GM18868 (cell line): ENCODE measurements around the gene SERPIND1.
A peak's percentile ranks its signal among the peaks of the same experiment; 100 is the strongest.
"Not testable (repeated sequence)": the region's sequence is repeated elsewhere in the genome, so short reads cannot be mapped to it uniquely, and the experiment has no call there.

Experiments used
- ATAC-seq: cut with Tn5 transposase; IDR thresholded peaks from one replicate; pipeline ENCODE4 v1.9.1; 2021; ENCODE audit warnings: mild to moderate bottlenecking, moderate library complexity; ENCODE audit not compliant: unreplicated experiment

Gene SERPIND1

GRCh38 chr22:20746431-20747189 lies 27.3 kb upstream of the SERPIND1 start:
- no peak for ATAC-seq

DNA sequence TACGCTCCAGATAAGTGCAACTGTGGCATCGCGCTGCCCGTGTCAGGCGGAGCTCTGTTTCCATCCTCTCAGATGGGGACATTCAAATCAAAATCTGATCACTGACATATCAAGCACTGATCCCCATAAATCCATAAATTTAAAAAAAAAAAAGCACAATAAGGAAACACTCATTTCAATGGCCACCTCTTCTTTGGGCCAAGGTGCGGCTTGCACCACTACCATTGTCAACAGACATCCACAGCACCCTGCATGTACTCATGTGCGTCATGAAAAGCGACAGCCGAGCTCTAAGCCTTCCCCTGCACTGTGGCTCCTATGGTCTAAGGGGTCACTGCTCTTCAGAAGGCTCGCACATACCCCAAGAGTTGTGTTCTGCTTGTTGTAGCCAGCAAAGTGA lies 26.7 kb upstream of the SERPIND1 start:
- no peak for ATAC-seq

- no peak for ATAC-seq
These were observed 25.8 kb upstream of the SERPIND1 start for GRCh38 chr22:20748082-20748481.

DNA sequence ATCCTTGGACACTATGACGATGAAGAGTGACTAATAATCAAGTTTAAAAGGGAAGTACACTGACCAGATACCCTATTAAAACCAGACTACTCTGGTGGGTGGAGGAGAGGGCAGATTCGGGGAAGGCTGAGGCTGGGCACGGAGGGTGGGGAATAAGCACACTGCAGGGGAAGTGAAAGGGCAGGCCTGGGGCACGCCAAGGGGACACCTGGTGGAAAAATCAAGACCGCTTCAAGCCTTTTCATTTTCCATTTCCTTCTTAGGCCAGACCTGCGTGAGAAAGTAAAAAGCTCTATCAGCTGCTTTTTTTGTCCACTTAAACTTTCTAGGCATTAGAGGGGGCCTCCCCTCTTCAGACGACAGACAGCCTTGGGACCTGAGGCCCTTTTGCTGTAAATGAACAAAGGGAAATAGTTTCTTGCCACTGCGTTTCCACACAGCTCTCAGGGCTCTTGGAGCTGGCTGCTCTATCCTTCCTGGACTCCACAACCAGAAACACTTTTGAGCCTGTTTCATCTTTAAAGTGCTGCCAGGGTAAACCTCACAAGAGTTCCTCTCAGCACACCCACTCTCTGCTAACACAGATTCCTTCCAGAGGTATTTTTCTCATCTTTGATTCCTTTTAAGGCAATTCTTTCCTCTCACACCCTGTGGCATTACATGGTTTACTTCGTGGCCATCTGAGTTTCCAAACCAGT lies 25.0 kb upstream of the SERPIND1 start:
- peak; percentile 71 for ATAC-seq

DNA sequence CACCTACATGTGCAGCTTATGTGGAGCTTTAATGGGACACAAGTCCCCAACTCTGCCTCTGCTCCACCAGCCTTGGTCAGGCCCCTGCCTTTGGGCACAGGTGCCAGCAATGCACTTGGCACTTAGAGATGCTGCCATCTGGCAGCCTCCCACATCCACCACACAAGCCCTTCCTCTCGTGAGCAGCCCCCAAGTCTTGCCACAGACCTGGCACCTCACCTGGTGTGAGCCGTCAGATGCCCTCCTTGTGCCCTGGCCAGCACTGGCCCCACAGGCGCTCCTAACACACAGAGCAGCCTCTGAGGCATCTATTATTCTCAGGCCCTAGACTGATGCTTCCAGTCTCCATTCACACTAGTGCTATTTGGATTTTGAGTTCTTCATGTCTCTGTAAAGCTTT lies 24.5 kb upstream of the SERPIND1 start:
- no peak for ATAC-seq

DNA sequence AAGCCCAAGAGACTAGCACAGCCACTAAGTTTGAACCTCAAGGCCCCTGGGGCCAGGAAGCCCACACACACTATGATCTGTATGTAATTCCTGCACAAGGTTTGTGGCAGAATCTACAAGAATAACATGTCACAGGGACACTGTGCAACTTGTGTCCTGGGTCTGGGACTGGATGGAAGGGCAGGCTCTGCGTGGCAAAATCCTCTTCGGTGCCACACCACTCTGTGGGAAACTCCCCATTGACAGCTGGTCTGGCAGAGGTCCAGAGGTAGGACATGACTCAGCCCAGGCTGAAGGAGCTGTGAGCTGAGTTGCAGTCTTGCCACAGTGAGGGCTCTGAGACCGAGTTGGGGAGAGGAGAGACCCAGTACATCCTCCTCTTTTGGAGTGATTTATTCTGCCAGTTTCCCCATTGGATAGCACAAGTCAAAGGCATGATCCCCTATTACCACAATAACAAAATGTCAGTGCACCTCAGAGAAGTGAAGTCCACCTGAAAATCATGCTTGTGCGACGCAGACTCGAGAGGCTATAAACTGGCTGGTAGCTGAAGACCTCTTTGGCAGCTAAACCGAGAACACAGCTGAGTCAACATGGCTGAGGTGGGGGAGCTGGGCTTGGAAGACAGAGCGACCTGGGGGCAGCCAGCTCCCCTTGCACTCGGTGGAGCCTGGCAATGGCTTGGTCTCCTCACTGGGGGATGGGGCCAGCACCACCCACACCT lies 23.3 kb upstream of the SERPIND1 start:
- no peak for ATAC-seq

DNA sequence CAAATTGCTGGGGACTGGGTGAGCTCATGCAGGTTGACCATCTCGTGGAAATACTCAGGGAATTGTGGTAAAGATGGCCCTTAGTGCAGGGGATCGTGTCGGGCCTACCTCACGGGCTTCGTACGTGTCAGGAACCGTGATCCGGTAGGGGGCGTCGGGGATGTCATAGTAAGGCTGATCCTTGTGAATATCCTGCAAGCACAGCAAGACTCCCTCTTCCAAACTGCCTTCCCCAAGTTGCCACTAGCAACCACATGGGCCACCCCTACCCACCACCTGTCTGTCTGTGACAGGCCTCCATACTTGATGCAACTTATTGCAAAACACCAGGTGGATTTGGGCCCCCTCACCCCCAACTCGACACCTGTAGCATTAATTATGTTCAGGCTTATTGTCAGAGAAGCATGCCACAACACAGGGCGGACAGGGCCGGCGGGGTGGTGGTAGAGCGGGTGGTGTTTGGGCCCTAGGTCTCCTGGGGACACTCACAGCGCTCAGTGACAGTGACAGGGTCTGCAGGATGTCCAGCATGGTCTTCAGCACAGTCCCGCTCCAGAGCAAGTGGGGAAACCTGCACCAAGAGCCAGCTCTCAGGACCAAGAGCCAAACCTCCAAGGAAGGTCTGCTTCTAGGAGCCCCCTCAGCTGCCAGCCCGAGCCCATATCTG lies 22.6 kb upstream of the SERPIND1 start:
- ATAC-seq: no peak

GRCh38 chr22:20752104-20752741 lies 21.7 kb upstream of the SERPIND1 start:
- no peak for ATAC-seq

GRCh38 chr22:20752873-20753272 lies 21.0 kb upstream of the SERPIND1 start:
- no peak for ATAC-seq

- no peak for ATAC-seq
These were observed 17.1 kb upstream of the SERPIND1 start for GRCh38 chr22:20756846-20757245.

DNA sequence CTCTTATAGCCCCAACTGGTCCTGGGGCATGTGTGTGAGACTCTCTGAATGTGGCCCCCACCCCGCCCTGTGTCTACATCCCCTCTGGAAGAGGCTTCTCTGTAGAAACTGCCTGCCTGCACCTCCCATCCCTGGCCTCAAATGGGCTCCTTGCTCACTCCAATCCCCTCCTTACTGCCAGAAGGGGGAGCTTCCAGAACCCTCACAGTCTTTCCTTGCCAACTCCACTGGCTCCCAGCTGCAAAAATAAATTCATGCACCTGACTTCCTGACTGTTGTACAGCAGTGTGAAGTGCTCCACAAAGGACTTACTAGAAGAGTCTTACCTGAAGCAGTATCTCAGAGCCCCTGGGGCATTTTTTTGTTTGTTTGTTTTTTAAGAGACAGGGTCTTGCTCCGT lies 15.2 kb upstream of the SERPIND1 start:
- ATAC-seq: no peak

- no peak for ATAC-seq
These were observed 13.8 kb upstream of the SERPIND1 start for GRCh38 chr22:20760084-20760483.

GRCh38 chr22:20761536-20761935 lies 12.4 kb upstream of the SERPIND1 start:
- no peak for ATAC-seq

- ATAC-seq: no peak
These were observed 11.6 kb upstream of the SERPIND1 start for GRCh38 chr22:20762233-20762796.

GRCh38 chr22:20763630-20764470 lies 10.1 kb upstream of the SERPIND1 start:
- ATAC-seq: no peak

- no peak for ATAC-seq
These were observed 9.5 kb upstream of the SERPIND1 start for GRCh38 chr22:20764471-20764720.

DNA sequence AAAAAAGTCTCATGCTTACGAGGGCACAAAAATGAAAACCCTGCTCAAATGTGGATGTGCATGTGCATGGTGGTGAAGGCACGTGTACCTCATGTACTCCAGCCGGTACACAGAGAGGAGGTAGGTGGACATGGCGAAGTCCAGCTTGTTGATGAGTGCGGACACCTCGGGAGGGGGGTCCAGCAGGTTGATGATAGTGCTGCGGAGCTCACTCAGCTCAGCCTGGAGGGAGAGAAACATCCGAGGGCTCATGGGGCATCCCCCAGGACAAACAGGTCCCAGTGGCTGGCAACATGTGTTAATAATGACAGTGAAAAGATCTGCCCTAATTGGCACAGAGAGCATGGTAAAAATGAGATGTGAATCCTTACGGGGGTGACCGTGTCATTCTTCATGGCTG lies 9.2 kb upstream of the SERPIND1 start:
- no peak for ATAC-seq

- no peak for ATAC-seq
These were observed 8.0 kb upstream of the SERPIND1 start for GRCh38 chr22:20765938-20766337.

DNA sequence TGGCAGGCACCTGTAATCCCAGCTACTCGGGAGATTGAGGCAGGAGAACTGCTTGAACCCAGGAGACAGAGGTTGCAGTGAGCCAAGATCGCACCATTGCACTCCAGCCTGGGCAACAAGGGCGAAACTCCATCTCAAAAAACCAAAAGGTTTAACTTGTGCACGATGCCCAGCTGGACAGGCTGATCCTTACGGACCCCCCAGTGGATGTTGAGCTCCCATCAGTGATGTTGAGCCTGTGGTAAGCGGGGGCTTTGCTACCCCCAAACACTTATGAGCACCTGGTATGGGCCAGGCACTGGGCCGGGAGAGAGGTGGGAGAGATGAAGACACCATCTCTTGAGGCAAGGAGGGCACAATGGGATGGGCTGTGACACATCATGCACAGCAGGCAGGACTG lies 7.4 kb upstream of the SERPIND1 start:
- ATAC-seq: no peak

GRCh38 chr22:20769496-20769826 lies 4.5 kb upstream of the SERPIND1 start:
- ATAC-seq: not testable (repeated sequence)
